Measurements from ENCODE around the gene DICER1.

DICER1 gene

DNA sequence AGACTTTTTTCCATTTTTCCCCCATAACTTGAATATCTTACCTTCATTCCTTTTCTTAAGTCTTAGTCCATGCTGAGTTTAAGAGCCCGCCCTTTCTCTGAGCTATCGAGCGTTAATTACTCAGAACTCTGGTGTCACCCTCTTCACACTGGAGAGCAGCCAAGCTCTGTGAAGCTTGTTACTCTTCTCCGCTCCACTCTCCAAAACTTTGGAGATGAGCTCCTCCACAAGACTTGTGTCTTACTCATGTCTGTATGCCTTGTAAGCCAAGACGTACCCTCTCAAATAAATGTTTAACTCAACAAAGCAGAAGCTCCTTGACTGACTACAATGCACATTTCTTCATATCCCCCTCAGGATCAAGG lies 54.7 kb downstream of the DICER1 start:
- FAIRE-seq, result no peak
- TF ChIP-seq POU2F2 (IDR thresholded peaks at IDR 0.05; ENCODE audit: low read depth, low read length) (no peak), TAF1 (IDR thresholded peaks at IDR 0.05; ENCODE audit: low read depth, low read length) (no peak), PAX5 (IDR thresholded peaks at IDR 0.05; ENCODE audit: insufficient read depth, low read length, severe bottlenecking) (no peak), SPI1 (IDR thresholded peaks at IDR 0.05; ENCODE audit: low read depth, low read length) (no peak), POLR2A (IDR thresholded peaks at IDR 0.05; ENCODE audit: low read depth, low read length) (no peak), POLR2AphosphoS5 (IDR thresholded peaks at IDR 0.05; ENCODE audit: low read depth, low read length) (no peak)
- DNase-seq (ENCODE audit: insufficient read length, low spot score), result no peak

DNA sequence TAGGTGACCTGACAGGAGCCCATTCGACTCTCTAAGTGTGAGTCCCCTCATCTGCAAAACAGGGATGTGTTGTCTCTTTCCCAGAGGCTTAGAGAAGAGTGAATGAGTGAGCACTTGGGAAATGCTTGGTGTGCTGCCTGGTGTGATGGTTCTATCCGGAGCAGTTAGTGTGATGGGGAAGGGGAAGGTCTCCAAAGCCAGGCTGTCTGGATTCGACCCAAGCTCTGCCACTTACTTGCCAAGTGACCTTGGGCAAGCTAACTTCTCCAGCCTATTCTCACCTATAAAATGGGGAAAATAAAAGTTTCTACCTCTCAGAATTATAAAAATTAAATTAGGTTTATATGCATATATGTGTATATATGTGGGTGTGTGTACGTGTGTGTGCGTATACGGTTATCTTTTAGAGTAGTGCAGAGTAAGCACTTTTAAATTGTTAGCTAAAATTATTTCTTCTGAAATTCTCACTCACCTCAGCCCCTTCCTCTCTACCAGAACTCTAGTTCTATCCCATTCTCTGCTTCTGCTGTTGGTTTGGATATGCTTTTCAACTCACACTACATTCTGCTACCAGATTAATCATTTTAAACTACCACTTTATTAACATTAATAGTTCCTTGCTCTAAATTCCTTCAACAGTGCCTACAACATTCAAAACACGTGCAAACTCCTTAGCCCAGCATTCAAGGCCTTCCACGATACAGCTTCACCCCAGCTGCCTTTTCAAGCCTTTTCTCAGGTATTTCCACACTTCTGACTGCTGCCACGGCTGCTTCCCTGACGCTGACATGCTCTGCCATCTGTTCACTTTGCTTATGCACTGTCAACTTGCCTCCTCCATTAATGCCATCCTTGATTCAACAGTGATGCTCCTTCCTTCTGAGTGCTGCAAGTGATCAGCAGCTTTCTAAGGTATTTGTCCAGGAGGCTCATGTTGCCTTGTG lies 55.3 kb downstream of the DICER1 start:
- DNase-seq (ENCODE audit: insufficient read length, low spot score) (no peak), FAIRE-seq (no peak)
- no peak for TF ChIP-seq POLR2AphosphoS5 (IDR thresholded peaks at IDR 0.05; ENCODE audit: low read depth, low read length)
- no peak for TF ChIP-seq TAF1 (IDR thresholded peaks at IDR 0.05; ENCODE audit: low read depth, low read length)
- no peak for TF ChIP-seq POU2F2 (IDR thresholded peaks at IDR 0.05; ENCODE audit: low read depth, low read length)
- no peak for TF ChIP-seq SPI1 (IDR thresholded peaks at IDR 0.05; ENCODE audit: low read depth, low read length)
- no peak for TF ChIP-seq POLR2A (IDR thresholded peaks at IDR 0.05; ENCODE audit: low read depth, low read length)

DNA sequence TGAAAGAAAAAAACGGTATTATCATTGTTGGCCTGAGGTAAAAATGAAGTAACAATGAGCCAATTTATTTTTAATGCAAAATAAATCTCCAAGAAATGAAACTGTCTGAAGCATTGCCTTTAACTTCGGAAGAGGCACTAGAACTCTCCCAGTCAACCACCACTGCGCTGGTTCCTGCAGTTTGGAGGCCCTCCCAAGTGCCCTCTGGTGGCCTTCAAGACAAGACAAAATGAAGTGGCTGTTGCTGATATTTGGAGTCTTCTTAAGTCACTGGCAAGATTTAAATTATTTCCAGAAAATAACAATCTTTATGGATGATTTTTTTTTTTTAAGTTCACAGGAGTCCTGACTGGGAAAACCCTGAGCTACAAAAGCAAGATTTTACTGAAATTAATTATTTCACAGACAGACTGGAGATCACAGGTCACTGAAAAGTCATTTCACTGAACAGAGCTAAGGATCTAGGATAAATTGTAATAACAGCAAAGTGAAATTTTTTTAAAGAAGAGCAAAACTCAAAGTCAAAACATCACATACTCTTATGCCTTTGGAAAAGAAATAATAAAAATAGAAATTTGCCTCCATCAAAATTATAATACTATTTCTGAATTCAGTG lies 58.2 kb downstream of the DICER1 start:
- DNase-seq (ENCODE audit: insufficient read length, low spot score) (no peak), FAIRE-seq (no peak)
- no peak for TF ChIP-seq SPI1 (IDR thresholded peaks at IDR 0.05; ENCODE audit: low read depth, low read length)
- no peak for TF ChIP-seq TAF1 (IDR thresholded peaks at IDR 0.05; ENCODE audit: low read depth, low read length)
- no peak for TF ChIP-seq POLR2A (IDR thresholded peaks at IDR 0.05; ENCODE audit: low read depth, low read length)
- TF ChIP-seq POLR2AphosphoS5 (IDR thresholded peaks at IDR 0.05; ENCODE audit: low read depth, low read length), result no peak
- TF ChIP-seq PAX5 (IDR thresholded peaks at IDR 0.05; ENCODE audit: insufficient read depth, low read length, severe bottlenecking), result no peak
- no peak for TF ChIP-seq POU2F2 (IDR thresholded peaks at IDR 0.05; ENCODE audit: low read depth, low read length)

GRCh38 chr14:95097385-95097784 lies 59.9 kb downstream of the DICER1 start:
- FAIRE-seq, result no peak
- no peak for TF ChIP-seq POLR2A (IDR thresholded peaks at IDR 0.05; ENCODE audit: low read depth, low read length)
- no peak for TF ChIP-seq TAF1 (IDR thresholded peaks at IDR 0.05; ENCODE audit: low read depth, low read length)
- TF ChIP-seq POU2F2 (IDR thresholded peaks at IDR 0.05; ENCODE audit: low read depth, low read length), result no peak
- no peak for TF ChIP-seq POLR2AphosphoS5 (IDR thresholded peaks at IDR 0.05; ENCODE audit: low read depth, low read length)
- TF ChIP-seq PAX5 (IDR thresholded peaks at IDR 0.05; ENCODE audit: insufficient read depth, low read length, severe bottlenecking), result no peak
- TF ChIP-seq SPI1 (IDR thresholded peaks at IDR 0.05; ENCODE audit: low read depth, low read length), result no peak
- no peak for DNase-seq (ENCODE audit: insufficient read length, low spot score)

GRCh38 chr14:95096476-95096875 lies 60.9 kb downstream of the DICER1 start:
- no peak for FAIRE-seq
- TF ChIP-seq PAX5 (IDR thresholded peaks at IDR 0.05; ENCODE audit: insufficient read depth, low read length, severe bottlenecking) (no peak), SPI1 (IDR thresholded peaks at IDR 0.05; ENCODE audit: low read depth, low read length) (no peak), POU2F2 (IDR thresholded peaks at IDR 0.05; ENCODE audit: low read depth, low read length) (no peak), POLR2A (IDR thresholded peaks at IDR 0.05; ENCODE audit: low read depth, low read length) (no peak), TAF1 (IDR thresholded peaks at IDR 0.05; ENCODE audit: low read depth, low read length) (no peak), POLR2AphosphoS5 (IDR thresholded peaks at IDR 0.05; ENCODE audit: low read depth, low read length) (no peak)

DNA sequence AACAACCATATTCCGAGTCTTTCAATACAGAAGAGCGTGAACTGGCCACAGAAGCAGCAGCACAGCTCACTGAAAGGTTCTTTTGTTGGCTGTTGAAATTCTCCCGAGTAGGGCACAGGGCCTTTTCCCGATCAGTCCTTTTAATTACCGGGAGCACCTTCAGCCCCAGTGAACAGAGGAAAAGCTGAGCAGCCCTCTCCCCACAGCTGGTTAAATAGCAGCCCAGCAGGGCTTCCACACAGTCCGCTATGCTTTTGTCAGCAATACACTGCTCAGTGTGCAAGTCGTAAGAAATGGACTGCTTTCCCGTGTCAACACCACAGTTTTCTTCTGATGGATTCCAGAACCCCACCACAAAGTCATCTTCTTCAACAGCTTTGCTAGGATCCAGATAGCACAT lies 61.3 kb downstream of the DICER1 start:
- DNase-seq (ENCODE audit: insufficient read length, low spot score), result no peak
- FAIRE-seq, result no peak
- no peak for TF ChIP-seq PAX5 (IDR thresholded peaks at IDR 0.05; ENCODE audit: insufficient read depth, low read length, severe bottlenecking)
- no peak for TF ChIP-seq SPI1 (IDR thresholded peaks at IDR 0.05; ENCODE audit: low read depth, low read length)
- no peak for TF ChIP-seq TAF1 (IDR thresholded peaks at IDR 0.05; ENCODE audit: low read depth, low read length)
- no peak for TF ChIP-seq POLR2A (IDR thresholded peaks at IDR 0.05; ENCODE audit: low read depth, low read length)
- TF ChIP-seq POLR2AphosphoS5 (IDR thresholded peaks at IDR 0.05; ENCODE audit: low read depth, low read length), result no peak
- no peak for TF ChIP-seq POU2F2 (IDR thresholded peaks at IDR 0.05; ENCODE audit: low read depth, low read length)

More at GRCh38 chr14:95096476-95096875, 60.9 kb downstream of the DICER1 start:
- DNase-seq (ENCODE audit: insufficient read length, low spot score), result no peak

GRCh38 chr14:95092723-95093122 lies 64.6 kb downstream of the DICER1 start:
- DNase-seq (ENCODE audit: insufficient read length, low spot score) (no peak), FAIRE-seq (no peak)
- no peak for TF ChIP-seq TAF1 (IDR thresholded peaks at IDR 0.05; ENCODE audit: low read depth, low read length)
- TF ChIP-seq SPI1 (IDR thresholded peaks at IDR 0.05; ENCODE audit: low read depth, low read length), result no peak
- TF ChIP-seq POLR2AphosphoS5 (IDR thresholded peaks at IDR 0.05; ENCODE audit: low read depth, low read length), result no peak
- no peak for TF ChIP-seq POU2F2 (IDR thresholded peaks at IDR 0.05; ENCODE audit: low read depth, low read length)
- TF ChIP-seq PAX5 (IDR thresholded peaks at IDR 0.05; ENCODE audit: insufficient read depth, low read length, severe bottlenecking), result no peak
- TF ChIP-seq POLR2A (IDR thresholded peaks at IDR 0.05; ENCODE audit: low read depth, low read length), result no peak

DNA sequence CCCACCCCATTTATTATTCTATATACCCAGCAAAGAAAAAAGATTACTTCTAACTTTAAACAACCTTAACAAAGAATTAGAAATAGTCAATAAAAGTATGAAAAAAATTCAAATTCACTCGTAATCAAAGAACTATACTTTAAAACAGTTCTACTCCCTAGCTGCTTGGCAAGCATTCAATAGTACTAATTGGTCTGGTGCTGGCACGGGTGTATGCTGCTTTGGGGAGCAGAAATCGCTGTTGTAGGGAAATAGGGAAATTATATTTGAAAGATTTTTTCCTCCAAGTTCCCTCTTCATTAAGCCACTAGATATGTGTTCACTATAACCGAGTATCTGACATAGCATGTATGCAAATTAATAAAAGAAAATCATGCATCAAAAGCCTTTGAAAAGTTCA lies 65.7 kb downstream of the DICER1 start:
- TF ChIP-seq POU2F2 (IDR thresholded peaks at IDR 0.05; ENCODE audit: low read depth, low read length), result no peak
- no peak for TF ChIP-seq POLR2A (IDR thresholded peaks at IDR 0.05; ENCODE audit: low read depth, low read length)
- TF ChIP-seq TAF1 (IDR thresholded peaks at IDR 0.05; ENCODE audit: low read depth, low read length), result no peak
- no peak for TF ChIP-seq POLR2AphosphoS5 (IDR thresholded peaks at IDR 0.05; ENCODE audit: low read depth, low read length)
- no peak for TF ChIP-seq PAX5 (IDR thresholded peaks at IDR 0.05; ENCODE audit: insufficient read depth, low read length, severe bottlenecking)
- no peak for TF ChIP-seq SPI1 (IDR thresholded peaks at IDR 0.05; ENCODE audit: low read depth, low read length)
- no peak for FAIRE-seq
- no peak for DNase-seq (ENCODE audit: insufficient read length, low spot score)

DNA sequence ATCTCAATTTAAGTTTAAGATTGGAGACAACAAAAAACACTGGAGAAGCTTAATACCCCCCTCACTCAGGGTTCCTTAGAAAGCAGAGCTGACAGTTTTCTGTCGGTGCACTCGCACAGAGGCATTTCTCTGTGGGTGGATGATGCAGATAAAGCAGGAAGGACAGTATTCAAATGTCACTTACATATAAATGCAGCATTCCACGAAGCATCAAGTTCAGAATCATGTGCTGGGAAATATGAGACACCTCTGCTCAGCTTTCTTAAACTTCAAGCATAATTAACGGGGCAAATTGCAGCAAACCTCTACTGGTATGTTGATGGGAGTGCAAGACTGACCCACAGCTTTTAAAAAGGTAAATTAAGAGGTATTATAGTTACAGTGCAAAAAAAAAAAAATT lies 68.7 kb downstream of the DICER1 start:
- FAIRE-seq (no peak), DNase-seq (ENCODE audit: insufficient read length, low spot score) (no peak)
- TF ChIP-seq SPI1 (IDR thresholded peaks at IDR 0.05; ENCODE audit: low read depth, low read length), result no peak
- no peak for TF ChIP-seq POU2F2 (IDR thresholded peaks at IDR 0.05; ENCODE audit: low read depth, low read length)
- no peak for TF ChIP-seq PAX5 (IDR thresholded peaks at IDR 0.05; ENCODE audit: insufficient read depth, low read length, severe bottlenecking)
- TF ChIP-seq TAF1 (IDR thresholded peaks at IDR 0.05; ENCODE audit: low read depth, low read length), result no peak
- TF ChIP-seq POLR2AphosphoS5 (IDR thresholded peaks at IDR 0.05; ENCODE audit: low read depth, low read length), result no peak
- no peak for TF ChIP-seq POLR2A (IDR thresholded peaks at IDR 0.05; ENCODE audit: low read depth, low read length)

Measured in GM12891 (cell line).